OCI-LY3 (cell line): ENCODE results near the gene OPRL1.

Experiments used
- H2AFZ ChIP-seq: fragments of 200-600, 300-600 bp; shearing (Covaris generic); 2 replicates; pipeline ENCODE4 v1.6.0; 2014; ENCODE audit warnings: antibody characterized with exemption, low read depth, low read length
- H3K27ac ChIP-seq: fragments of 200-600, 300-600 bp; sonication (generic); 2 replicates; pipeline ENCODE4 v1.5.1; 2014; ENCODE audit warnings: mild to moderate bottlenecking, low read length, moderate library complexity, mixed read lengths
- H3K27me3 ChIP-seq: fragments of 200-600, 300-600 bp; sonication (generic); 2 replicates; pipeline ENCODE4 v1.6.1; 2014; ENCODE audit warnings: low read depth, low read length, mixed read lengths
- H3K36me3 ChIP-seq: fragments of 200-600, 300-600 bp; sonication (generic); replicated peaks from 2 replicates; pipeline ENCODE3; 2014; ENCODE audit warnings: low read depth, low read length, mixed read lengths
- H3K4me1 ChIP-seq: fragments of 300-600, 200-600 bp; sonication (generic); 2 replicates; pipeline ENCODE4 v1.6.1; 2014; ENCODE audit warnings: low read length, mixed read lengths
- H3K4me2 ChIP-seq: fragments of 200-600, 300-600 bp; sonication (generic); 2 replicates; pipeline ENCODE4 v1.6.1; 2014; ENCODE audit warnings: low read length, mixed read lengths
- H3K4me3 ChIP-seq: fragments of 300-600, 200-600 bp; sonication (generic); 2 replicates; pipeline ENCODE4 v1.5.1; 2014; ENCODE audit warnings: antibody characterized with exemption, mild to moderate bottlenecking, low read length, moderate library complexity
- H3K79me2 ChIP-seq: fragments of 300-600, 200-600 bp; shearing (Covaris generic); 2 replicates; pipeline ENCODE4 v1.6.1; 2014; ENCODE audit warnings: mild to moderate bottlenecking, low read length, mixed read lengths
- H3K9ac ChIP-seq: fragments of 300-600, 200-600 bp; shearing (Covaris generic); 2 replicates; pipeline ENCODE4 v1.6.0; 2014; ENCODE audit warnings: mild to moderate bottlenecking, low read length, moderate library complexity
- H3K9me3 ChIP-seq: fragments of 200-600, 300-600 bp; shearing (Covaris generic); 2 replicates; pipeline ENCODE4 v1.6.1; 2014; ENCODE audit warnings: low read length, mixed read lengths; ENCODE audit not compliant: insufficient read depth
- H4K20me1 ChIP-seq: fragments of 200-600, 300-600 bp; sonication (generic); 2 replicates; pipeline ENCODE4 v1.6.1; 2016; ENCODE audit warnings: low read length, mixed read lengths; ENCODE audit not compliant: insufficient read depth
- EZH2phosphoT487 ChIP-seq: fragments of 200-600 bp; shearing (Covaris generic); IDR thresholded peaks from 2 replicates; pipeline ENCODE4 v1.6.1; 2018; ENCODE audit warnings: antibody characterized with exemption, mixed run types, low read depth
- TF ChIP-seq, protein P1 (sequence below): fragments of 200-600, 300-600 bp; sonication (generic); IDR thresholded peaks from 2 replicates; pipeline ENCODE4 v1.5.1; 2014; ENCODE audit warnings: antibody characterized with exemption, low read length, low read depth

Gene OPRL1

DNA sequence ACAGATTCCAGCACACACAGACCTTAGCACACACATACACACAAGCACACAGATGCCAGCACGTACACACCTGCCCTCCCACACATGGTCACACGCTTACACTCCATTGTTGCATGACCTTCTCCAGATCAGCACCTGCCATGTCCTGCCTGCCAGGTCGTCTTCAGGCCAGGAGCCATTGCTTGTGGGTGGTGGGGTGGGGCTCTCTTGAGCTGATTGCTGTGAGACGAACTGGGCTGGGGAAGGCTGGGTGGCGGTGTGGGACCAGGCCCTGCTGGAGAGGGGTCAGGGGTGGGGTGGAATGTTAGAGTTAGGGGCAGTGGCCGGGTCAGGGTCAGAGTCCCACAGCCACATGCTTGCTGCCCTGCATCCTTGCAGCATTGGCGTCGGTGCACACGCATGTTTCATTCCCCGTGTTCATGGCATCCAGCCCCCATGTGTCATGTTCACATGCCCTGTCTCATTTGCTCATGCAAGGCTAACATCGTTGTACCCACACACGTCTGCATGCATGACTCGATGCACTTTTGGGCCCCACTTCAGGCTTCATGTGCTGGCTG, 34.0 kb downstream of the OPRL1 start:
- no peaks in the 10 kb centered on the region for H3K9me3 ChIP-seq
- TF ChIP-seq EZH2phosphoT487: no peak
- TF ChIP-seq, protein P1, sequence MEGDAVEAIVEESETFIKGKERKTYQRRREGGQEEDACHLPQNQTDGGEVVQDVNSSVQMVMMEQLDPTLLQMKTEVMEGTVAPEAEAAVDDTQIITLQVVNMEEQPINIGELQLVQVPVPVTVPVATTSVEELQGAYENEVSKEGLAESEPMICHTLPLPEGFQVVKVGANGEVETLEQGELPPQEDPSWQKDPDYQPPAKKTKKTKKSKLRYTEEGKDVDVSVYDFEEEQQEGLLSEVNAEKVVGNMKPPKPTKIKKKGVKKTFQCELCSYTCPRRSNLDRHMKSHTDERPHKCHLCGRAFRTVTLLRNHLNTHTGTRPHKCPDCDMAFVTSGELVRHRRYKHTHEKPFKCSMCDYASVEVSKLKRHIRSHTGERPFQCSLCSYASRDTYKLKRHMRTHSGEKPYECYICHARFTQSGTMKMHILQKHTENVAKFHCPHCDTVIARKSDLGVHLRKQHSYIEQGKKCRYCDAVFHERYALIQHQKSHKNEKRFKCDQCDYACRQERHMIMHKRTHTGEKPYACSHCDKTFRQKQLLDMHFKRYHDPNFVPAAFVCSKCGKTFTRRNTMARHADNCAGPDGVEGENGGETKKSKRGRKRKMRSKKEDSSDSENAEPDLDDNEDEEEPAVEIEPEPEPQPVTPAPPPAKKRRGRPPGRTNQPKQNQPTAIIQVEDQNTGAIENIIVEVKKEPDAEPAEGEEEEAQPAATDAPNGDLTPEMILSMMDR: no peak
- no peak overlapping the region for H3K4me2 ChIP-seq
- H3K9ac ChIP-seq: no peak overlapping the region
- H3K27ac ChIP-seq: no peak overlapping the region
- H3K4me1 ChIP-seq: no peaks in the 10 kb centered on the region
- H3K79me2 ChIP-seq: no peaks in the 10 kb centered on the region
- H3K27me3 ChIP-seq: no peaks in the 10 kb centered on the region
- H2AFZ ChIP-seq: no peak overlapping the region
- no peak overlapping the region for H3K4me3 ChIP-seq
- no peaks in the 10 kb centered on the region for H4K20me1 ChIP-seq
- H3K36me3 ChIP-seq: no peaks in the 10 kb centered on the region

DNA sequence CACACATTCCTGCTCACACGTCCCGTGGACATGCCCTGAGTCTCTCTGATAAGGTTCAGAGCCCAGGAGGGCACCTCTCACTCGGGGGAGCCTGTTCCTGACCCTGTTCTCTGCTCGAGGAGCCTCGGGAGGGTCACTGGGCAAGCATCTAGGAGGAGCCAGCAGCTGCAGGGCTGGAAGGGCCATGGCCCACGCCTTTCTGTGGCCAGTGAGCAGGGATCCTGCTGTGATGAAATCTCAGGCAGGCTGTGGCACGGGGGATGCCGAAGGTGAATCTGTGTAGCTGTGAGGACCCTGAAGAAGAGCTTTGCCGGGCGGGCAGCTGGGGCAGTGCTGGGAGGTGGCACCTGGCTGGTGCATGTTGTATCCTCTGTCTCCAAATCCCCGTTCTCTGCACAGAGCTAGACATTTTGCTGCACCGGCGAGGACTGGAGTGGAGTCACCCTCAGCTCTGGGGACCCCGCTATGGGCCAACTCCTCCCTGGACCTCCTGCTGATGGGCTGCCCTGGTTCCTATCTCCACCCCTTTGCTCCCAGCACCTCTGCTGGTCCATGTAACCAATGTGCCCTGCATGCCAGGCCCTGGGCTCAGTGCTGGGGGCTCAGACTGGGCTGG, 34.6 kb downstream of the OPRL1 start:
- no peak overlapping the region for H3K4me3 ChIP-seq
- no peaks in the 10 kb centered on the region for H3K79me2 ChIP-seq
- no peak overlapping the region for H2AFZ ChIP-seq
- H3K27ac ChIP-seq: no peak overlapping the region
- H3K27me3 ChIP-seq: no peaks in the 10 kb centered on the region
- TF ChIP-seq, protein P1: no peak
- no peak for TF ChIP-seq EZH2phosphoT487
- H3K36me3 ChIP-seq: no peaks in the 10 kb centered on the region
- no peaks in the 10 kb centered on the region for H3K9me3 ChIP-seq
- H3K9ac ChIP-seq: no peak overlapping the region
- H3K4me2 ChIP-seq: no peak overlapping the region
- no peaks in the 10 kb centered on the region for H4K20me1 ChIP-seq
- H3K4me1 ChIP-seq: no peaks in the 10 kb centered on the region

DNA sequence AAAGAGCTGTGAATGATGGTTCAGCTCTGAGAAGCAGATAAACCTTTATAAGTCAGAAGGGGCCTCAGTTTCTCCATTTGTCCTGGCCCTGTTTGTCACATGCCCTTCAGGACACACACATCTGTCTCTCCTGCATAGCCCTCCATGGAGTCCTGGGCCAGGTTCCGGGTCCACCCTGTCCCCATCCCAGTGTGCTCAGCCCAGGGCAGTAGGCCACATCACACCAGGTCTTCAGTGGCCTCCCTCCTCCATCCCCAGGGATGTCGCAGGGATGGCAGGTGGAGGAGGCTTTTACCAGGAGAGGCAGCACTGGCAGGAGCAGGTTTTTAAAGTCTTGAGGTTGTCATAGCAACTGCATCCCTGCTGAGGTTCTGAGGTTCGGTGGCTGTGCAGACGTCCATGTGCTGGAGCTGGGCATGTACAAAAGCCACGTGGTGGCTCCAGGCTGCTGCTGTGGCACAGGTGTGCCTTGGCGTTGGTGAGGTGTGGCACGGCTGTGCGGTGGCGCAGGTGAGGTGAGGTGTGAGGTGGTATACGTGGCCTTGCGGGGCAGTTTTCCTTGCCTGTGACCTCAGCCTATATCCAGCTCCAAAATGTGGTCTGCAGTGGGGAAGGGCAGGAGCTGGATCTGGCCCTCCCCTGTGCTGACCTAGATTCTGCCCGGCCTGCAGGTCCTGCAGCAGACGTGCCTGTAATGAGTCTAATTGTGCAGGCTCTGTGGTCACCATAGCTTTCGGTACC, 35.5 kb downstream of the OPRL1 start:
- H3K4me1 ChIP-seq: peaks cover 5% of the 10 kb centered on the region
- H2AFZ ChIP-seq: no peak overlapping the region
- H3K79me2 ChIP-seq: no peaks in the 10 kb centered on the region
- TF ChIP-seq, protein P1: no peak
- no peak for TF ChIP-seq EZH2phosphoT487
- H3K27ac ChIP-seq: no peak overlapping the region
- no peaks in the 10 kb centered on the region for H3K27me3 ChIP-seq
- H3K4me2 ChIP-seq: no peak overlapping the region
- no peaks in the 10 kb centered on the region for H3K9me3 ChIP-seq
- H3K36me3 ChIP-seq: no peaks in the 10 kb centered on the region
- no peak overlapping the region for H3K9ac ChIP-seq
- no peaks in the 10 kb centered on the region for H4K20me1 ChIP-seq
- no peak overlapping the region for H3K4me3 ChIP-seq

DNA sequence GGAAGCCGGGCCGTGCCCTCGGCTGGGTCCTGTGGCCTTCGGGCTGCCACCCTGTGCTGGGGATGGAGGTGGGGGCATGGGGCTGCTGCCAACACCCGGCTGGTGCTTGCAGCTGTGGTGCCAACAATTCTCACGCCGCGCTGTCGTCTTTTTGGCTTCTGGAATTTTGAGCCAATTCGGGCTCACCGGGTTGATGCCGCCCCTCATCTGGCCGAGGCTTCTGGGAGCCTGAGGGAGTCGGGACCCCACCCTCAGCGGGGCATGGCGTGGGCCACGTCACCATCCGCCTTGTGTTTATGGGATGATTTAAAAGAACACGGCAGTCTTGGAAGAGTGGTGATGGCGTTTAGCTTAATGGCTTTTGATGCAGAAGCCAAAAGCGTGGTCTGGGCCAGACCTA, 36.1 kb downstream of the OPRL1 start:
- no peaks in the 10 kb centered on the region for H3K79me2 ChIP-seq
- H3K4me2 ChIP-seq: no peak overlapping the region
- no peak overlapping the region for H3K4me3 ChIP-seq
- no peaks in the 10 kb centered on the region for H3K36me3 ChIP-seq
- H3K27ac ChIP-seq: no peak overlapping the region
- H2AFZ ChIP-seq: no peak overlapping the region
- no peaks in the 10 kb centered on the region for H4K20me1 ChIP-seq
- peaks cover 2% of the 10 kb centered on the region; the same call in 1 of the 2 replicates for H3K27me3 ChIP-seq
- H3K4me1 ChIP-seq: peaks cover 5% of the 10 kb centered on the region
- H3K9ac ChIP-seq: no peak overlapping the region
- TF ChIP-seq, protein P1: no peak
- no peak for TF ChIP-seq EZH2phosphoT487
- H3K9me3 ChIP-seq: no peaks in the 10 kb centered on the region
